Cardiac septum (tissue), 1 donor: Measurements from ENCODE around the gene CDH2. TPM values are rescaled to one million over a fixed set of nuclear protein-coding genes. Genes with fewer than 3 reads are reported as not detected.

Experiments used
- DNase-seq: peaks from one replicate; pipeline ENCODE4 v3.0.0-alpha.2; 2020; ENCODE audit warnings: low spot score
- intact Hi-C: fragments of 100-400 bp; cut with DNase I; formaldehyde crosslinking; loops from one replicate; pipeline ENCODE4 v1.14.0; 2022
- total RNA-seq: library from RNA; stranded (reverse); fragmentation: NEBNext Ultra II Directional; extraction: Animal tissue kit (Norgen Biotek cat#: 25700); gene quantifications from one replicate; pipeline ENCODE4 v1.2.1, GENCODE V29; 2021
- donor health status: DM: no; HTN: no; CAD: no.

CDH2 gene
- total RNA-seq, 1 donor from 2014 or later: 367 TPM

DNA sequence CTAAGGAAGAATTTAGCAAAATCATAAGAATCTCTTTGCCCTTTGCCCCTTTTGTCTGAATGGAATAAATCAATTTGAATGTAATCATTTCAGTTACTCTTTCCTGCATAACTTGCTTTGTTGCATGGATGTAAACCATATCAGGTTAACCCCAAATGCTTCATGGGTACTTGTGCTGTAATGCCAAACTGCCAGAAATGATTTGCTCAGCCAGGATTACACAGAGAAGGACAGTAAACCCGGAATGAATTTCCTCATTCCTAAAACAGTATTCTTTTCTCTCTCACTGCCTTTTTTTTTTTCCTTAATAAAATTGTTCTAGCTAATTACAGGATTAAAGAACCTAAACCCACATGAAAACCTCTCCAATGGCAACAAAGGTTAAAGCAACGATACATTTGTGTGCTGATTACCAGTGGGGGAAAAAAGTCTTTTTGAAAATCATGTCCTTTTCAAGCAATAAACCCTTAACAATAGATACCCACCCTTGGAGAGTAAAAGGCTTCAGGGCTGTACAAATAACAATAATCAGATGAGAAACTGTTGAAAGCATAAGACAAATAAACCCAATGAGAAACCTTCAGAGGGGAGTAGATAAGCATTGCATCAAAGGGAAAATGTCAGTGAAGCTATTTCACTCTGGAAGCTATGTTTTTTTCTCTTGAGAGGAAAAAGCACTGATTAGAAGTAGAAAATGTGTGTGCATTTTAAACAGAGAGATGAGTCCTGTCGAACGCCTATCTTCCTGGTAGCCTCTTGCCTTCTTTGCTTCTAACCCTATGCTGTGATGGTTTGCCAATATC lies 275.3 kb downstream of the CDH2 start:
- intact Hi-C loops: no loop called here
- no peak for DNase-seq
